Measurements from ENCODE around the gene JARID2. TPM values are rescaled to one million over a fixed set of nuclear protein-coding genes. Genes with fewer than 3 reads are reported as not detected.
A peak's percentile ranks its signal among the peaks of the same experiment; 100 is the strongest.

The JARID2 gene
- total and polyA plus RNA-seq, 11 donors = 3.5 to 12.2 (median 7.5) TPM

DNA sequence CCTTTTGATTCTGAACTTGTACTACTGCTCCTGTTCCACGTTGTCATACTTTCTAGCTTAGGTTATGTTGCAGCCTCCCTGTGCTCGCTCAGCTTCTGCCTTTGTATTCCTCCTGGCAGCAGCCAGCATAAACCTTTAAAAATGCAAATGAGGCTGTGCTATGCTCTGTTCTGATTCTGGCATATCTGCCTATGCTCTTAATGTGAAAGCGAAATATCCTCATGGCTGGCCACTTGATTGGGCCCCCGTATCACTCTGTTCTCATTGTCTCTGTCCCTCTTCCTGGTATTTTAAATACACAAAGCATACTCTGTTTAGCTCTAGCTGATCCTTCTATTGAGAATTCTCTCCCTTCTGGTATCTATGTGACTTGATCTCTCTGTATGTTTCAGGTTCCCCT is 139.0 kb downstream of the JARID2 start:
- 41 to 43% (median 42%) methylated on average over 4 of the region's 4 CpGs for WGBS, 4 donors
- H3K27me3 ChIP-seq = no peaks in the 10 kb centered on the region
- no peak for DNase-seq
- H3K4me3 ChIP-seq = no peak overlapping the region
- H3K36me3 ChIP-seq = no peaks in the 10 kb centered on the region
- peak in 1 of 4 donors; percentile 5 for ATAC-seq
- H3K4me1 ChIP-seq = peaks cover 0 to 58% (median 33%) of the 10 kb centered on the region in 12 donors
- TF ChIP-seq, protein P1, sequence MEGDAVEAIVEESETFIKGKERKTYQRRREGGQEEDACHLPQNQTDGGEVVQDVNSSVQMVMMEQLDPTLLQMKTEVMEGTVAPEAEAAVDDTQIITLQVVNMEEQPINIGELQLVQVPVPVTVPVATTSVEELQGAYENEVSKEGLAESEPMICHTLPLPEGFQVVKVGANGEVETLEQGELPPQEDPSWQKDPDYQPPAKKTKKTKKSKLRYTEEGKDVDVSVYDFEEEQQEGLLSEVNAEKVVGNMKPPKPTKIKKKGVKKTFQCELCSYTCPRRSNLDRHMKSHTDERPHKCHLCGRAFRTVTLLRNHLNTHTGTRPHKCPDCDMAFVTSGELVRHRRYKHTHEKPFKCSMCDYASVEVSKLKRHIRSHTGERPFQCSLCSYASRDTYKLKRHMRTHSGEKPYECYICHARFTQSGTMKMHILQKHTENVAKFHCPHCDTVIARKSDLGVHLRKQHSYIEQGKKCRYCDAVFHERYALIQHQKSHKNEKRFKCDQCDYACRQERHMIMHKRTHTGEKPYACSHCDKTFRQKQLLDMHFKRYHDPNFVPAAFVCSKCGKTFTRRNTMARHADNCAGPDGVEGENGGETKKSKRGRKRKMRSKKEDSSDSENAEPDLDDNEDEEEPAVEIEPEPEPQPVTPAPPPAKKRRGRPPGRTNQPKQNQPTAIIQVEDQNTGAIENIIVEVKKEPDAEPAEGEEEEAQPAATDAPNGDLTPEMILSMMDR (IDR thresholded peaks at IDR 0.05) = no peak
- no peak for TF ChIP-seq POLR2A (IDR thresholded peaks at IDR 0.05)
- no peaks in the 10 kb centered on the region for H3K9me3 ChIP-seq
- intact Hi-C loops (cut with DNase I) = loop anchor here in 3 of 10 donors (5.0 to 10.0 kb wide), 4 partner anchors 138 to 750 kb away; partner anchors contain the start of gene JARID2 (in 1 of the 3)
- H3K27ac ChIP-seq = no peak overlapping the region

- DNase-seq (no peak), ATAC-seq (no peak)
- Histone ChIP-seq H3K9me3 (no peaks in the 10 kb centered on the region), H3K27me3 (no peaks in the 10 kb centered on the region), H3K36me3 (no peaks in the 10 kb centered on the region), H3K27ac (no peak overlapping the region), H3K4me3 (no peak overlapping the region), H3K4me1 (peaks cover 0 to 58% (median 37%) of the 10 kb centered on the region in 12 donors)
- 76 to 87% (median 84%) methylated on average over 6 of the region's 6 CpGs for WGBS, 4 donors
- no peak for TF ChIP-seq POLR2A (IDR thresholded peaks at IDR 0.05)
- intact Hi-C loops (cut with DNase I) = loop anchor here in 3 of 10 donors (5.0 to 10.0 kb wide), 4 partner anchors 138 to 751 kb away; partner anchors contain the start of gene JARID2 (in 1 of the 3)
These were observed 139.7 kb downstream of the JARID2 start for GRCh38 chr6:15385521-15385920.

GRCh38 chr6:15386110-15386755 is 140.4 kb downstream of the JARID2 start:
- H3K27ac ChIP-seq = no peak overlapping the region

DNA sequence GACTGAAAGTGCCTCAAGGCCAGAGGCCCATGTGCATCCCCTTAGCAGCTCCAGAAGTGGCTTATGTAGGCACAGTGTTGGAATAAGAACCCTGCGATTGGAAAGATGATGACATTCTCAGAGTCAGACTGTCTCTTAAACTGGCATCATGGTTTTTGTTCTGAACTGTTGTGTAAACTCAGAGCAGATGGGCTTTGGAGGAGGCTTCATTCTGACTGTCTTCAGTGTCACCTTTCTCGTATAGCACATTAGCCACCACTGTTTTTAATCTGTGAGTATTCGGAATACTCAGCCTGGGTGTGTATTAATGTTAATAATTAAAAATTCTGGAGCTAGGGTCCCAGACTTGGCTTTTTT is 140.9 kb downstream of the JARID2 start:
- H3K36me3 ChIP-seq = no peaks in the 10 kb centered on the region
- H3K4me1 ChIP-seq = peaks cover 0 to 66% (median 47%) of the 10 kb centered on the region in 12 donors
- WGBS, 4 donors = 86 to 94% (median 92%) methylated on average over 3 of the region's 3 CpGs
- TF ChIP-seq, protein P1 (IDR thresholded peaks at IDR 0.05) = no peak
- no peak for TF ChIP-seq POLR2A (IDR thresholded peaks at IDR 0.05)
- H3K4me3 ChIP-seq = no peak overlapping the region
- no peak overlapping the region for H3K27ac ChIP-seq
- no peaks in the 10 kb centered on the region for H3K9me3 ChIP-seq
- no peaks in the 10 kb centered on the region for H3K27me3 ChIP-seq
- intact Hi-C loops (cut with DNase I) = loop anchor here in 3 of 10 donors (5.0 to 10.0 kb wide), 4 partner anchors 139 to 752 kb away; partner anchors contain the start of gene JARID2 (in 1 of the 3)
- ATAC-seq = no peak
- no peak for DNase-seq

More at GRCh38 chr6:15386110-15386755, 140.4 kb downstream of the JARID2 start:
- H3K9me3 ChIP-seq = no peaks in the 10 kb centered on the region
- H3K27me3 ChIP-seq = no peaks in the 10 kb centered on the region
- peaks cover 0 to 61% (median 42%) of the 10 kb centered on the region in 12 donors for H3K4me1 ChIP-seq
- TF ChIP-seq, protein P1 (IDR thresholded peaks at IDR 0.05) = no peak
- no peak for TF ChIP-seq POLR2A (IDR thresholded peaks at IDR 0.05)
- WGBS, 4 donors = 68 to 81% (median 75%) methylated on average over 7 of the region's 7 CpGs
- DNase-seq (no peak), ATAC-seq (no peak)
- intact Hi-C loops (cut with DNase I) = loop anchor here in 3 of 10 donors (5.0 to 10.0 kb wide), 4 partner anchors 139 to 751 kb away; partner anchors contain the start of gene JARID2 (in 1 of the 3)
- H3K4me3 ChIP-seq = no peak overlapping the region
- H3K36me3 ChIP-seq = no peaks in the 10 kb centered on the region

Measured in heart left ventricle (tissue), 16 donors.